ENCODE measurements around the gene S100A7A.

S100A7A gene

DNA sequence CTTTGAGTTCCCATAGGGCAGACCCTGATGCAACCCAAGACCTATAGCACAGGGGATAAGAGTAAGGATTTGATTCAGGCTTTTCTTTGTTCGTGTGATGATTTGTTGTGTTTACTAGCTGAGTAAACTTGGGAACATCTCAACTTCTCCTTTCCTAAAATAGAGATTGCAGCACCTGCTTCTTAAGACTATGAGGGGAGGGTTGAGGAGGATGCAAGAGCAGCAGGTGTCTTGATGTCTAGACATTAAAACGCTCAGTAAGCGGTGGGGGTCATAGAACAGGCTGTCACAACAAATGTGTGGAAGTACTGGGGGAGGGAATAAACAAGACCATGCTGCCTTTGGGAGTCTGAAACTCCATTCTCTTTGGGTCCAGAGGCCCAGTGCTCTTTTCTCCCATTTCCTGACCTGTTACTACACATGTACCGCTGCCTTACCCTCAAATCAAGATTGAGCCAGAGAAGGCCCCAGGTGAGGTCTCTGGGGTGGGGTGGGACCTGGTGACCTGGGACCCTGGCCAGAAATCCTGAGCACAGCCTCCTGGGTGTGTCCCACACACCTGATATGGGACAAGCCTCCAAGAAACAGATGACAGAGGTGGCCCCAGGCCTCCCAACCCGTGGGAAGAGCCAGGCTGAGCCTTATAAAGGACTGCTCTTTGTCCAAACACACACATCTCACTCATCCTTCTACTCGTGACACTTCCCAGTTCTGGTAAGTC is at the start of gene S100A7A:
S100A7A (plus strand) TSS at position 671 of the 721 bp plus-strand sequence. CDS start 1,563 bp downstream, outside the sequence.
- no peak for DNase-seq

DNA sequence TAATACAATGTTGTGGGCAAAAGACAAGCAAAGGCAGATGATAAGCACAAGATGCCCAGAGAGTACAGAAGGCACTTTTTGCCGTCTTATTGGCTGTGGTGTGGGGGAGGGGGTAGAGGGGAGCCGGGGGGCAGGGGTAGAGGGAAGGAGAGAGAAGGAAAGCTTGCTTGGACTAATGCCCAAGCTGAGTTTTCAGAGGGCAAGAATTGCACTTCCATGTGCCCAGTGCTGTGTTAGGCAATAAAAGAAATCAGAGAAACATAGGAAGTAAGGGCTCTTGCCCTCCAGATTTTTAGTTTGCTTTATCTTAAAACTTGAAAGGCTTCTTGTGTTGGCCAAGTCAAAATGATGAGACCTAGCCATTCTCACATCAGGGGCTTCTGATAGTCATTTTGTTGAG is 49.2 kb upstream of the S100A7A start:
- DNase-seq, result no peak

GRCh38 chr1:153368495-153368894 is 47.8 kb upstream of the S100A7A start:
- DNase-seq, result no peak

GRCh38 chr1:153370146-153370545 is 46.2 kb upstream of the S100A7A start:
- no peak for DNase-seq

DNA sequence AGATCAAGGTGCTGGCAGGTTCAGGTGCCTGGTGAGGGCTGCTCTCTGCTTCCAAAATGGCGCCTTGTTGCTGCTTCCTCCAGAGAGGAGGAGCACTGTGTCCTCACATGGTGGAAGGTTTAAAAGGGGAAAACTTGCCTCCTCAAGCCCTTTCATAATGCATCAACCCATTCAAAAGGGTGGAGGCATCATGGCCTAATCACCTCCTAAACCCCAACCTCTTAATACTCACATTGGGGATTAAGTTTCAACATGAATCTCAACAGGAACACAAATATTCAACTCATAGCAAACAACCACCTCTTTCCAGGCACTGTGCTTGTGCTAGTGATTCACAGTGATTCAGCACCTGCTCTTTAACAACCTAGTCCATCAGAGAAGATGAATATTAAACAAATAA is 45.1 kb upstream of the S100A7A start:
- no peak for DNase-seq

GRCh38 chr1:153372571-153372970 is 43.7 kb upstream of the S100A7A start:
- DNase-seq, result no peak

- DNase-seq, result no peak
These were observed 42.2 kb upstream of the S100A7A start for GRCh38 chr1:153374071-153374470.

GRCh38 chr1:153375511-153375910 is 40.8 kb upstream of the S100A7A start, which contains the start of gene S100A12:
Gene S100A12, minus strand, starts transcription at chr1:153375621. Its CDS starts 1,029 bp downstream, at chr1:153374592.
- no peak for DNase-seq

- no peak for DNase-seq
These were observed 36.7 kb upstream of the S100A7A start for GRCh38 chr1:153379591-153379990.

DNA sequence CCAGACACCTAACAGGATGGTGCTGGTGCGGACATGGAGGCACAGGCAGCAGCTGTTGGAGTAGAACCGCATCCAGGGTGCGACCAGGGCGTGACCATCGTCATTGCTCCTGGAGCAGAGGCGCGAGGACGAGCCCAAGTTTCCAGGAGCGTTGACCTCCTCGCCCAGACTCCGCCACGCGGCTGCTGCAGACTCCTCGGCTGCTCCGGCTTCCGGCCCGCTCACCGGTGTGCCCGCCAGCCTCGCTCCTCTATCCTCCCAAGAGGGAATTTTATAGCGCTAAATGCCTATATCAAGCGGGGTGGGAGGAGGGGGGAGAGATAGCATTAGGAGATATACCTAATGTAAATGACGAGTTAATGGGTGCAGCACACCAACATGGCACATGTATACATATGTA is 35.6 kb upstream of the S100A7A start:
- DNase-seq, result no peak

GRCh38 chr1:153384958-153385580 is 31.3 kb upstream of the S100A7A start:
- no peak for DNase-seq

DNA sequence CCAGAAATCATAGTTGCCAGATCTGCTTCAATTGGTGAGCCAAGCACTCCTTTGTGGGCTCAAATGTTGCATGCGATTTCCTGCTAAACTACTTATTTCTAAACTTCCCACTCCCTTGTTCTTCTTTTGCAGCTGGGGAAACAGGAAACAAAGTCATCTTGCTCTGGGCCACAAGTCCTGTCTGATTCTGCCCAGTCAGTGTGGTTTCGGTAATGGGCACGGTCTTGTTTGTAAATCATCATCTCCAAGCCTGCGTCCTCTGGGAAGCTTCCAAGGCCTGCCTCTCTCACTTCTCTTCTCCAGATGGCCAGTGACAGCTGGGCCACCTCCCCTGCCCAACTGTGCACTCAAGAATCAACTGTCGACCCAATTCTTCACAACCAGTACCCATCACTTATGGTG is 29.8 kb upstream of the S100A7A start:
- no peak for DNase-seq

DNA sequence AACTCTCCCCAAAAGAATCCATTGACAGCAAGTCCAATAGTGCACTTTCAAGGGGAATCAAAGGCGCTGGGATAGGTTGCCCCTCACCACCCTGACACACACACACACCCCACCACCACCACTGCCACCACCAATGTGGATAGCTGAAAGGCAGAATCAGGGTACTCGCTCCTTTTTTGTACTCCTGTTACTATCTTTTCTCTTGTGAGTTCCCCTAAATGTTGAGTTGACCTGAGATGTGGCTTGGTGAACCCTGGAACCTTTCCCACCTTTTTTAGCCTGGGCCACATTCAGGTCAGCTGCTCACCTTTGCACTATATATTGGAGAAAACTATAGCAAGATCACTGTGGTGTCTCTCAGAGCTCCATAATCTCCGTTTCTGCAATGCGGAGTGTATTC is 29.3 kb upstream of the S100A7A start:
- DNase-seq, result no peak

GRCh38 chr1:153387785-153388184 is 28.5 kb upstream of the S100A7A start:
- no peak for DNase-seq

DNA sequence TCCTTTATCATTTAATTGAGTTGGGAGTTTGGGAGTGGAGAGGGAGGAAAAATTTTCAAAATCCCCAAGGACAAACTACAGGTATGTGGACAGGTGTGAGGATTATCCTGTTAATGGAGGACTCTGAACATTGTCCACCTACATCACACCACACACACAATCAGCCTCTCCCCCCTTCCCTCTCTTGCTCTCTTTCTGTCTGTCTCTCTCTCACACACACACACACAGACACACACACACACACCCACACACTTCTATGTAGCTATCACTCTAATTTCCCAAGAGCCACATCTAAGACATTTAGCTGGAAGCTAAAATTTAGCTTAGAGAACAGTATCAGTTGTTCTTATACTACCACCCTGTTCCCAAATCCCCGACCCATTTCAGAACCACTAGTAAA is 26.9 kb upstream of the S100A7A start:
- DNase-seq, result no peak

- no peak for DNase-seq
These were observed 26.1 kb upstream of the S100A7A start for GRCh38 chr1:153389973-153390879.

DNA sequence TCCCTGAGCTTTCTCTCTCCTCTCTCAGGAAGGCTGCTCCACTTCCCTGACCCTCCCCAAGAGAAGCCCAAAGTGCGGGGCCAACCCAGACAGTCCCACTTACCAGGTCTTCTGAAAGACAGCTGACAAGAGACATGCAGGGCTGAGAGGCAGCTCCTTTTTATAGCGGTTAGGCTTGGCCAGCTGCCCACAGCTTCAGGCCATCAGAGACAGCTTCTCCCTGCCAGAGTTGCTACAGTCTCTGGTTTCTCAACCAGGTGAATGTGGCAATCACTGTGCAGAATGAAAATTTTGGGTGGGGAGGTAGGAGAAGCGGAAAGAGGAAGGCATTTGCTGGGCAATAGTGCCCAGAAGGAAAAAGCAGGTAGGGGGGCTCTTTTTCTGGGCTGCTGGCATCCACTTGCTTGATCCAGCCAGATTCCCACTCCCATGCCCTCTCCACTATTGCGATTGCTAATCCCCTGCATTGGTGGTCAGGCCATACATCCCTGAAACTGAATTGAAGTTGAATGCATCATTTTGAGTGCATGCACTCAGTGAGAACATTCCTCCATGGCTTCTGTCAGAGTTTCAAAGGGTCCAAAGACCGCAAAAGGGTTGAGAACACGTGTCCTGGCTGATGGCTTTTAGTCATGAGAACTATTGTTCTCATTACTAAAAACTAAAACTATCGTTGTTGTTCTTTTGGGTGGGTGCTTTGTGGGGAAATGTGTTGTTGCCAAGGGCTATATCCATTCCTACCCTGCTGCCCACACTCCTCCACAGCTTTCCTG is 25.2 kb upstream of the S100A7A start, which contains the start of gene S100A8:
S100A8 (minus strand) TSS at position 136 of the 773 bp plus-strand sequence. CDS start 538 bp downstream, outside the sequence.
- DNase-seq, result no peak

DNA sequence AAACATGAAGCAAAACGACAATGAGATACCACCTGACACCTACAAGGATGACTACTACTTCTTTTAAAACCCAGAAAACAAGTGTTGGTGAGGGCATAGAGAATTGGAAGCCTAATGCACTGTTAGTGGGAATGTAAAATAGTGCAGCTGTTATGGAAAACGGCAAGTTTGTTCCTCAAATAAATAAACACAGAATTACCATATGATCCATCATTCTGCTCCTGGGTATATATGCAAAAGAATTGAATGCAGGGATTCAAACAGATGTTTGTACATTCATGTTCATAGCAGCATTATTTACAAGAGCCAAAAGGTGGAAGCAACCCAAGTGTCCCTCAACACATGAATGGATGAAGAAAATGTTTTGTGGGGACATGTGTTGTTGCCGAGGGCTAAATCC is 24.1 kb upstream of the S100A7A start:
- no peak for DNase-seq

DNA sequence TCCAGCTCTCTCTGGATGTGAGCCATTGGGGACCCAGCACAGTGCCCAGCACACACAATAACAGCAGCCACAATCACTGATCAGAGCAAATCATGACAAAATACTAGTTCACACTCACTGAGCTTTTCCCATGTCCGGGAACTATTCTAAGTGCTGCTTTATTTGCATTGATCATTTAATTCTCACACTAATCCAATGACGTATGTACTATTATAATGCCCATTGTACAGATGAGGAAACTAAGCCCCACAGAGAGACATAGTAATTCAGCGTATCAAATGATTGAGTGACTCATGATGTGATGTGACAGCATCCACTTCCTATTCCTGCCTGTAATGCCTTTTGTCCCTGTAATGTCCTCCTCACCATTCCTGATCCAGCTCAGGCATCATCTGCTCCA is 23.5 kb upstream of the S100A7A start:
- no peak for DNase-seq

- no peak for DNase-seq
These were observed 22.4 kb upstream of the S100A7A start for GRCh38 chr1:153393926-153394325.

- no peak for DNase-seq
These were observed 21.9 kb upstream of the S100A7A start for GRCh38 chr1:153394391-153394790.

DNA sequence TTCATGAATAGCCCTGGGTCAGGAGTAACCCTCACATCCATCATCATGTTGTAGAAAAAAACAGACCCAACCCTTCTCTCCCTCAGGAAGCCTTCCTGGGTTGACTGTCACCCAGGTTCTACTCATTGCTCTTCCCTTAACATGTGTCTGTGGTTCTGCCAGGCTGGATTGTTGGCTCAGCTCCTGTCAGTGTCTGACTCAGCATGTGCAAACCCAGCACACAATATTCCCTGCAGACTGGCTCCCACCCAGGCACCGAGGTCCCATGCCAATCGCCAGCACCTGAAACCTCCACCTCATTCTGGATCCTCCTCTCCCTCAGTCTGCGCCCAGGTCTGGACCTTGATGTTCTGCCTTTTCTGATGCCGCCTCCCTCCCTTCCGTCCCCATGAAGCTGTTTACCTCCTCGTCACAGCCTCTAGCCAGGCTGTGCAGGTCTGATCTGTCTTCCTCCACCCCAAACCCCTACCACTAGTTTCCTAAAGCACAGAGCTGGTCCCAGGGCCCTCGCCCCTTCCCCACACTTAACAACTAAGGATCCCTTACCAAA is 21.1 kb upstream of the S100A7A start:
- no peak for DNase-seq

Data from activated CD4-positive, alpha-beta T cell treated with anti-CD3 and anti-CD28 coated beads for 1 hour (primary cell).